GM19467 (cell line): Measurements from ENCODE around the gene TRIM27.
"Not testable (repeated sequence)": the region's sequence is repeated elsewhere in the genome, so short reads cannot be mapped to it uniquely, and the experiment has no call there.

Source experiments
- ATAC-seq: cut with Tn5 transposase; IDR thresholded peaks from one replicate; pipeline ENCODE4 v1.9.1; 2021; ENCODE audit warnings: mild to moderate bottlenecking, moderate library complexity; ENCODE audit not compliant: unreplicated experiment

Gene TRIM27

GRCh38 chr6:28943223-28943556 lies 19.4 kb upstream of the TRIM27 start:
- no peak for ATAC-seq

- no peak for ATAC-seq
Measured at GRCh38 chr6:28941684-28942448, 18.1 kb upstream of the TRIM27 start.

- ATAC-seq = peak; percentile 52
Measured at GRCh38 chr6:28940858-28941683, 17.3 kb upstream of the TRIM27 start.

GRCh38 chr6:28940294-28940857 lies 16.6 kb upstream of the TRIM27 start:
- ATAC-seq = no peak

GRCh38 chr6:28933069-28933468 lies 9.3 kb upstream of the TRIM27 start:
- ATAC-seq = no peak

- no peak for ATAC-seq
Measured at GRCh38 chr6:28929887-28930620, 6.3 kb upstream of the TRIM27 start.

GRCh38 chr6:28929339-28929738 lies 5.6 kb upstream of the TRIM27 start:
- ATAC-seq = not testable (repeated sequence)

- no peak for ATAC-seq
Measured at GRCh38 chr6:28927846-28928245, 4.1 kb upstream of the TRIM27 start.

- ATAC-seq = peak; percentile 22
Measured at GRCh38 chr6:28922821-28923317, 916 bp downstream of the TRIM27 start.

- no peak for ATAC-seq
Measured at GRCh38 chr6:28922004-28922820, 1.6 kb downstream of the TRIM27 start.

GRCh38 chr6:28920281-28920680 lies 3.5 kb downstream of the TRIM27 start:
- ATAC-seq = no peak

- ATAC-seq = no peak
Measured at GRCh38 chr6:28914941-28915340, 8.8 kb downstream of the TRIM27 start.

GRCh38 chr6:28910901-28911690 lies 12.7 kb downstream of the TRIM27 start:
- ATAC-seq = no peak

- no peak for ATAC-seq
Measured at GRCh38 chr6:28907394-28907793, 16.4 kb downstream of the TRIM27 start.

GRCh38 chr6:28906669-28907068 lies 17.1 kb downstream of the TRIM27 start:
- ATAC-seq = no peak

GRCh38 chr6:28903686-28904085 lies 20.1 kb downstream of the TRIM27 start:
- ATAC-seq = no peak

GRCh38 chr6:28901831-28902230 lies 22.0 kb downstream of the TRIM27 start:
- no peak for ATAC-seq

GRCh38 chr6:28900577-28901256 lies 23.1 kb downstream of the TRIM27 start:
- no peak for ATAC-seq

GRCh38 chr6:28898710-28898965 lies 25.1 kb downstream of the TRIM27 start:
- no peak for ATAC-seq
